ENCODE data around the gene DLST. TPM values are rescaled to one million over a fixed set of nuclear protein-coding genes. Genes with fewer than 3 reads are reported as not detected.

The DLST gene
- total and polyA plus RNA-seq, 2 of the 4 experiments (the other 2 are of a cell fraction): 58.6 to 119 TPM

- POLR2A ChIA-PET (ENCODE audit: unreplicated experiment): no interaction called here
- dilution Hi-C loops (cut with HindIII; ENCODE audit: low sequenced_read_pairs, unreplicated experiment): no loop called here
- TF ChIP-seq NFE2L2 (IDR thresholded peaks at IDR 0.05; ENCODE audit: low read depth, low read length) (no peak), RFX5 (IDR thresholded peaks at IDR 0.05; ENCODE audit: low read depth, low read length) (no peak), SMC3 (IDR thresholded peaks at IDR 0.05; ENCODE audit: low read depth, low read length) (no peak), CEBPB (IDR thresholded peaks at IDR 0.05; ENCODE audit: low read depth, low read length) (no peak), CHD1 (IDR thresholded peaks at IDR 0.05; ENCODE audit: low read depth, low read length) (no peak), POLR2A (IDR thresholded peaks at IDR 0.05; ENCODE audit: low read depth, low read length) (no peak), FOS (IDR thresholded peaks at IDR 0.05; ENCODE audit: low read depth, low read length) (no peak), MAFK (IDR thresholded peaks at IDR 0.05; ENCODE audit: low read depth, low read length) (no peak), RAD21 (IDR thresholded peaks at IDR 0.05; ENCODE audit: low read length) (no peak), MAZ (IDR thresholded peaks at IDR 0.05; ENCODE audit: borderline replicate concordance, low read depth, low read length) (no peak), ELK1 (IDR thresholded peaks at IDR 0.05; ENCODE audit: borderline replicate concordance, low read depth, low read length) (no peak), USF2 (IDR thresholded peaks at IDR 0.05; ENCODE audit: low read depth, low read length) (no peak), CTCF (conservative IDR thresholded peaks at IDR 0.05; ENCODE audit: low read depth, low read length) (no peak)
Observed at GRCh38 chr14:74938531-74939495, 57.1 kb downstream of the DLST start.

More at GRCh38 chr14:74938531-74939495, 57.1 kb downstream of the DLST start:
- Histone ChIP-seq H3K4me2 (ENCODE audit: low read depth, low read length) (no peak overlapping the region), H4K8ac (ENCODE audit: low read depth in 2 of 2, low read length in 2 of 2) (peak overlapping the region; percentile 47 to 89; a peak in 2 of 4 replicates), H3K9ac (ENCODE audit: low read depth, low read length) (no peak overlapping the region), H2BK15ac (ENCODE audit: low read depth, low read length) (peak overlapping the region; percentile 92; the same call in 2 of the 3 replicates), H3K27ac (ENCODE audit: insufficient read depth, low read length) (peak overlapping the region; percentile 67; the same call in 1 of the 2 replicates), H2AFZ (replicated peaks; ENCODE audit: low read length, poor library complexity) (peak overlapping the region; percentile 71), H2AK9ac (replicated peaks; ENCODE audit: low read depth, low read length, poor library complexity) (peak overlapping the region; percentile 89), H3K4me3 (ENCODE audit: insufficient read depth, low read depth, low read length) (no peak overlapping the region), H3K4me1 (ENCODE audit: control insufficient read depth, insufficient read depth, low read length) (peaks cover 34% of the 10 kb centered on the region), H3K4ac (ENCODE audit: low read depth, low read length) (peak overlapping the region; percentile 88; the same call in 1 of the 2 replicates), H3K18ac (ENCODE audit: low read depth, low read length) (peak overlapping the region; percentile 5; the same call in 1 of the 2 replicates), H2AK5ac (ENCODE audit: low read depth, low read length) (peak overlapping the region; percentile 80), H3K14ac (replicated peaks; ENCODE audit: low read depth, low read length) (peak overlapping the region; percentile 82; the same call in 1 of the 2 replicates), H3K9me1 (ENCODE audit: insufficient read depth, low read length) (peaks cover 18% of the 10 kb centered on the region), H2BK120ac (ENCODE audit: low read depth, low read length) (peak overlapping the region; percentile 84; the same call in 1 of the 2 replicates), H3K9me3 (ENCODE audit: control insufficient read depth, insufficient read depth, low read length) (no peaks in the 10 kb centered on the region), H4K5ac (ENCODE audit: low read depth, low read length) (peak overlapping the region; percentile 77; the same call in 1 of the 2 replicates), H4K91ac (ENCODE audit: insufficient read depth, low read depth, low read length) (peak overlapping the region; percentile 79; the same call in 1 of the 2 replicates), H3K56ac (ENCODE audit: extremely low read depth, insufficient read depth, low read length) (no peak overlapping the region), H2BK20ac (ENCODE audit: low read depth, low read length) (0 out of 2 replicates have a peak overlapping the region, but pooled peaks have one; percentile 42), H2BK5ac (ENCODE audit: low read depth, low read length, poor library complexity, severe bottlenecking) (peak overlapping the region; percentile 81), H3K79me1 (ENCODE audit: low read depth in 1 of 2, low read length in 2 of 2) (no peaks in the 10 kb centered on the region), H3K27me3 (ENCODE audit: control insufficient read depth, insufficient read depth, low read length) (no peaks in the 10 kb centered on the region), H3K23ac (ENCODE audit: low read depth, low read length) (no peak overlapping the region), H4K20me1 (ENCODE audit: insufficient read depth, low read length) (no peaks in the 10 kb centered on the region), H3K36me3 (ENCODE audit: control insufficient read depth, insufficient read depth, low read length) (no peaks in the 10 kb centered on the region)
- no TSS peak for BruUV-seq (replicated peaks)
- CTCF ChIA-PET: no interaction called here
- DNase-seq: no peak
- WGBS, 2 experiments (ENCODE audit: extremely low coverage in 2 of 2, insufficient read length in 1 of 2): 100% methylated on average over 2 of the region's 10 CpGs; no CpG with 5 or more reads in 1 of the 2 experiments
- ATAC-seq (ENCODE audit: low read depth): no peak
- in situ Hi-C loops (cut with MboI; ENCODE audit: low sequenced_read_pairs) (no loop called here), intact Hi-C loops (cut with micrococcal nuclease) (no loop called here)

Measured in IMR-90 (cell line).